ENCODE measurements around the gene HOXD4.
A peak's percentile ranks its signal among the peaks of the same experiment; 100 is the strongest.

The HOXD4 gene

GRCh38 chr2:176138923-176139660 is 12.3 kb upstream of the HOXD4 start:
- no peak for TF ChIP-seq CTCF (IDR thresholded peaks at IDR 0.05)
- H3K27ac ChIP-seq, result peak overlapping the region in 1 of 2 donors; percentile 27
- no peak for DNase-seq (ENCODE audit: low spot score)
- H3K4me3 ChIP-seq, result peak overlapping the region; percentile 71

DNA sequence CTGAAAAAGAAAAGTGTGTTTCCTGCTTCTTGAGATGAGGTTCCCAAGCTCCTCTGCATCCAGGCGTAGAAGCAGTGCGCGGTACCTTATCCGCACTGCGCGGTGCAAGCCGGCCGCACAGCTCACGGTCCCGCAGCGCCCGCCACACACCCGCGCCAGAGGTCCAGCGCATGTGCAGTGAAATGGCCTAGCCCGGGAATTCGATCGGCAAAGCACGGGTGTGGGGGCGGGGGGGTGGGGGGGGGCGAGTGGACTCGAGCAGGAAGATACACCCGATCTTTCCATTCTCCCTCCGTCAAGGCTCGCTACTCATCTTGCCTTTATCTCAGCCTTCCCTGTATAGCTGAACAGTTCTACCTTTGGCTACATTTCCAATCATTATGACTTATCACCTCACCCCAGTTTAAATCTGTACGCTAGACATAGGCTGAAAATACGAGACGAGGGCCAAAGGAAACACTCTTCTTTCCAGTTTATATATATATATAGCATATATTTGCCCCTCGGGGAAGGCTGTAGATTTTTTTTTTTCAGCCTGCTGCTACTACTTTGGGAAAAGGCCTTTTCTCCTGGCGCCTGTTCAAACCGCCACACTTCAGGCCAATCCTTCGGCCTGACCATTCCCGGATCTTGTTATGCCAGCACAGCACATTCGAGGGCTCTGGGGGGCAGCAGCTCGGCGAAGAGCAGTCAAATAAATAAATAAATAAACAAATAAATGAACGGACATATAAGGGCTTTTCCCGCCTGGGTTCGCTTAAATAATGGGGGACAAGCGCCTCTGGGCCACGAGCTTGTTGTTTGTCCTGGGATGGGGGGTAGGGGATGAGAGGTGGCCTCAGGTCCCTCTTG is 11.5 kb upstream of the HOXD4 start:
- Histone ChIP-seq H3K4me3 (peak overlapping the region; percentile 71), H3K27ac (peak overlapping the region in 1 of 2 donors; percentile 48)
- DNase-seq (ENCODE audit: low spot score), result no peak
- TF ChIP-seq CTCF (IDR thresholded peaks at IDR 0.05), result no peak

DNA sequence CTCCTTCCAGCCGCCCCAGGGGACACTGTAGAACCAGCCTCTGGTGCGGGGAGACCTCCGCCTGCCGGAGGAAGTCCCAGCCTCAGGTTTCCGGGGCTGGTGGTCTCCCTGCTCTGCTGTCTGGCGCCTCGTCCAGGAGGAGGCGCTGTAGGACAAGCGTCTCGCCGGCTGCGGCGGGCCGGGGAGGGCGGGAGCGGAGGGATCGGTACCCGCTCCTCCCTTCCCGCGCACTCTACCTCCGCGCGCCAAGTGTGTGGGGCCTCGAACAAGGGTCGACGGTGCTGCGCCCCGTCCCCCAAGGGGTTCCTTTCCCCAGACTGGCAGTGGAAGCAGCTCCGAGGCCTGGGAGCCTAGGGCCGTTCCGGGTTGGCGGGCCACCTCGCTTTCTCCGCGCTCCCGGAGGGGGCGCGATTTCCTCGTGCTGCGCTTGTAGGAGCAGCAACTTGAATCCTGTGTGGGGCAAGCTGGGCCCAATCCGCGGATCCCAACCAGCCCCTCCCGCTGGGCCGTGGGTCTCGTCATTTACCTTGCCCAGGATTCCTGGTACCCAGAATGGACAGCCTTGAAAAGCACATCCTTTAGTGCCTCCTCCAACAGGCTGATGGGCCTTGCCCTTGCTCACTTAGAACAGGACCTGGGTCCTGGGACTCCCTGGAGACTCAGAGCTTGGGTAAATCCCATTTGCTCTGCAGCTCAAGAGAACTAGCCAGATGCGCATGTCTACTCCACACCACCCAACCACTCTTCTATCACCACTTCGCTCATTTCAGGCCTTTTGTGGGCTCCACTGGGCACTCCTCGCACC is 10.6 kb upstream of the HOXD4 start:
- peak; percentile 92 for TF ChIP-seq CTCF (IDR thresholded peaks at IDR 0.05)
- H3K4me3 ChIP-seq, result peak overlapping the region; percentile 71
- peak overlapping the region in 1 of 2 donors; percentile 48 for H3K27ac ChIP-seq
- DNase-seq (ENCODE audit: low spot score), result no peak

GRCh38 chr2:176142281-176142680 is 9.1 kb upstream of the HOXD4 start:
- Histone ChIP-seq H3K4me3 (no peak overlapping the region), H3K27ac (no peak overlapping the region)
- no peak for TF ChIP-seq CTCF (IDR thresholded peaks at IDR 0.05)
- no peak for DNase-seq (ENCODE audit: low spot score)

DNA sequence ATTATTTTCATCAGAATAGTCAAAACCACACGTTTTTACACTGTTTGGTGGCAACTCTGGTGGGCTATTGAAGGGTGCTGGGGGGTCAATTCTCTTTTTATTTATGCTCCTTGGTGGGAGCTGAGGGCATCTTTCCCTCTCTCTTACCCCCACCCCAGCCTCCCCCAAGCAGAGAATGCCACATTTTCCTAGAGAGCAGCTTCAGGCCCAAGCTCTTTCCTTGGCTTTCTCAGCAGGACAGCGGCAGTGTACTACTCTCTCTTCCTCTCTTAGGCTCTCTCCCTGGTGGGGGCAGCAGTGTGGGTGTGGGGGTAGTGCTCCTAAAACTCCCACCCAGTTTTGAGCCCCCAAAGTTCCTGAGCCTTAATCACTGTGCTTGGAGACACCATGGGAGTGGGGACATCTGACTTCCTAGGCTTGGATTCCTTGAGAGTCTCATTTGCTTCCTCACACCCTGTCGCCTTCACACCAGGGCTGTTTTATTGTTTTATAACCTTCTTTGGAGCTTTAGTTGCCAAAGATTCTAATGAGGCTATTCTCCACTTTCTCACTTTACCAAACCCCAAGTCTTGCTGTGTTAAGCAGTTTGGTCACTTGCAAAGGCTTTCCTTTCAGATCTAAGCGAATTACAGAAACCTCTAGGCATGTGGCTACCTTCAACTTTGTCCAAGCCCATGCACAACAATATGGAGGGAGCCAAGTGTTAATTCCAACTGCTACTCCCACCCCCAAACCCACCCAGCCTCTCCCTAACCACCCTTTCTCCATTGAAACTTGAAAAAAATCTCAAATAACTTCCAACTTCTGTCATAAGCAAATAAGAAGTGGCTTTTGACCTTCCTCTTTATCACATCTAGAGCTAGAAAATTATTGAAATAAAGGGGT is 6.0 kb upstream of the HOXD4 start:
- H3K27ac ChIP-seq, result no peak overlapping the region
- DNase-seq (ENCODE audit: low spot score), result no peak
- H3K4me3 ChIP-seq, result no peak overlapping the region
- TF ChIP-seq CTCF (IDR thresholded peaks at IDR 0.05), result no peak

DNA sequence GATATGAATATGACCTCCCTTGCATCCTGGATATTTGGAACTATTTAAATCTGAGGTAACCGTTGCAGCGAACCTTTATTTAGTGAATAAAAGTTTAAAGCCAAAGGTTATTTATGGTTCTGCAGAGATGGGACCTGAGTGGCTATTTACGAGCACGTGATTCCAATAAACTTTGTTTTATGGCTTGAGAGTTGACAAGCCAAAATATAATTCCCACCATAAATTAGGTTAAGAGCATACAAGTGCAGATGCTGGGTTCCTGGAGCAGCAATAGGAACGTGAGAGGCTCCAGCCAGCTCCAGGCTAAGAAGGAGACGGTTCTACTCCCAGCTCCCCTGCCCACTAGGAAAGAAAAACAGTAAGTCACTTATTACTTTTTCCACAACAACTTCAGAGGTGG is 5.2 kb upstream of the HOXD4 start:
- no peak overlapping the region for H3K27ac ChIP-seq
- H3K4me3 ChIP-seq, result no peak overlapping the region
- no peak for TF ChIP-seq CTCF (IDR thresholded peaks at IDR 0.05)
- DNase-seq (ENCODE audit: low spot score), result no peak

All from coronary artery (tissue), 2 donors.